ENCODE results near the gene SLC29A3.

DNA sequence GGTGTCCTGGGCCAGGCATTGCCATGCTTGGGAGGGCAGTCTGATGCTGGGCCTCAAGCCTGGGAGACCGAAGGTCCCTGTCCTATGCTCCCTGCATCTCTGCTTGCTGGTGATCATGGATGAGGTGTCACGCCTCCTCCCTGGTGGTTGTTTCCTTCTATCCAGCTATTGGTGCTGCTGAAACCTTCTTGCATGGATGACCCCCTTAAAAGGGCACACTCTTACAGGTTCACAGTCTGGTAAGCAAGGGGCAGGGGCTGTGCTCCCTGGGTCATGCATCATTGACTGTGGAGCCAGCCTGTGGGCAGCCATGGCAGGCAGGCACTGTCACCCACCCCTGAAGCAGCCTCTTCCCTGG, 36.8 kb upstream of the SLC29A3 start:
- TF ChIP-seq, protein P1, sequence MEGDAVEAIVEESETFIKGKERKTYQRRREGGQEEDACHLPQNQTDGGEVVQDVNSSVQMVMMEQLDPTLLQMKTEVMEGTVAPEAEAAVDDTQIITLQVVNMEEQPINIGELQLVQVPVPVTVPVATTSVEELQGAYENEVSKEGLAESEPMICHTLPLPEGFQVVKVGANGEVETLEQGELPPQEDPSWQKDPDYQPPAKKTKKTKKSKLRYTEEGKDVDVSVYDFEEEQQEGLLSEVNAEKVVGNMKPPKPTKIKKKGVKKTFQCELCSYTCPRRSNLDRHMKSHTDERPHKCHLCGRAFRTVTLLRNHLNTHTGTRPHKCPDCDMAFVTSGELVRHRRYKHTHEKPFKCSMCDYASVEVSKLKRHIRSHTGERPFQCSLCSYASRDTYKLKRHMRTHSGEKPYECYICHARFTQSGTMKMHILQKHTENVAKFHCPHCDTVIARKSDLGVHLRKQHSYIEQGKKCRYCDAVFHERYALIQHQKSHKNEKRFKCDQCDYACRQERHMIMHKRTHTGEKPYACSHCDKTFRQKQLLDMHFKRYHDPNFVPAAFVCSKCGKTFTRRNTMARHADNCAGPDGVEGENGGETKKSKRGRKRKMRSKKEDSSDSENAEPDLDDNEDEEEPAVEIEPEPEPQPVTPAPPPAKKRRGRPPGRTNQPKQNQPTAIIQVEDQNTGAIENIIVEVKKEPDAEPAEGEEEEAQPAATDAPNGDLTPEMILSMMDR (IDR thresholded peaks at IDR 0.05), result no peak
- TF ChIP-seq POLR2AphosphoS5 (IDR thresholded peaks at IDR 0.05), result no peak
- TF ChIP-seq POLR2A (IDR thresholded peaks at IDR 0.05), result no peak
- TF ChIP-seq EP300 (IDR thresholded peaks at IDR 0.05), result no peak
